ENCODE measurements around the gene ARMC9.

Gene ARMC9

DNA sequence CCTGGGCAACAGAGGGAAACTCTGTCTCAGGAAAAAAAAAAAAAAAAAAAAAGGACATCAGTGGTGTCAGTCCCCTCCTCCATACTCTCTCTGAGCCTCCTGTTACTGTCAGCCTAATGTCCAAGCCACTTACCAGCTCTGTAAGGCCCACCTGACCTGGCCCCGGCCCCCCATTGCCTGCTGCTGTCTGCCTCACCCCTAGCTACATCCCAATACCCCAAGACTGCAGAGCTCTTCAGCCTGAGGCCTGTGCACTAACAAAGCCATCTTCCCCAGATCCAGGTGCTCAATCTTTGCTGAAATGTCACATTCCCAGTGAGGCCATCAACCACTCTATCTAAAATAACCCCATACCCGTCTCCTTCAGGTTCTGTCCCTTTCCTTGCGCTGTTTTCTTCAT, 5.7 kb downstream of the ARMC9 start:
- no peak for DNase-seq (ENCODE audit: low read depth in 3 of 3, low spot score in 1 of 3)

GRCh38 chr2:231204581-231204980, 6.2 kb downstream of the ARMC9 start:
- no peak for DNase-seq (ENCODE audit: low read depth in 3 of 3, low spot score in 1 of 3)

GRCh38 chr2:231207734-231208133, 9.3 kb downstream of the ARMC9 start:
- no peak for DNase-seq (ENCODE audit: low read depth in 3 of 3, low spot score in 1 of 3)

DNA sequence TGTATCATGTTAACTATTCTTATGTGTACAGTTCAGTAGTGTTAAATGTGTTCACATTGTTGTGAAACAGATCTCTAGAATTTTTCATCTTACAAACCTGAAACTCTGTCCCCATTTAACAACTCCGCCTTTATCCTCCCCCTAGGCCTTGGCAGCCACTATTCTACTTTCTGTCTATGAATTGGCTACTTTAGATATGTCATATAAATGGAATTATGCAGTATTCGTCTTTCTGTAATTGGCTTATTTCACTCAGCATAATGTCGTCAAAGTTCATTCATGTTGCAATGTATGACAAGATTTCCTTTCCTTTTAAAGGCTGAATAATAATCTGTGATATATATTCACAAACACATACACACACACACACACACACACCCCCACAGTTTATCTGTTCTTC, 12.4 kb downstream of the ARMC9 start:
- DNase-seq (ENCODE audit: low read depth in 3 of 3, low spot score in 1 of 3), result no peak

- DNase-seq (ENCODE audit: low read depth in 3 of 3, low spot score in 1 of 3), result no peak
Observed at GRCh38 chr2:231211486-231211885, 13.1 kb downstream of the ARMC9 start.

DNA sequence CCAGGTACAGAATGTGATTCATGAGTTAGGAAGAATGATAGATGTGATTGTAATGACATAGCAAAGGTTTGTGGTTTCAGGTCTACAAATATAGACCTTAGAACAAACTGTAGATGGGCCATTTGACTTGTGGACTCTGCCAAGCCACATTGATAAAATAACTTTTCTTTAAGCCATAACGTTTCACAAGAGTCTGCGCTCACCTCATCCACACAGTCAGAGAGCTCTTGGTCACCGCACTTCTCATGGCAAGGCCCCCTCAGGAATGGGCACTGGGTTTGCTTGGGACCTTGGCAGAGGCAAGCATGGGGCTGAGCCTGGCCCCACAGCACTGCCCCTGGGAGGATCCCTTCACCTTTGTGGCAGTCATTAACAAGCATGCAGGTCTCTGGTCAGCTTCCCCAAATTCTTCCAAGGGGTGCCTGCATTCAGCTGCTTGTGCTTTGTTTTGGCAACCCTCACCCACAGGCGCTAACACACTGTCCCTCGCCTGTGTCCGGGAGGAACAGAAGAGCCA, 14.0 kb downstream of the ARMC9 start:
- DNase-seq (ENCODE audit: low read depth in 3 of 3, low spot score in 1 of 3), result no peak

- no peak for DNase-seq (ENCODE audit: low read depth in 3 of 3, low spot score in 1 of 3)
Observed at GRCh38 chr2:231213931-231214642, 15.7 kb downstream of the ARMC9 start.

GRCh38 chr2:231218366-231218765, 19.9 kb downstream of the ARMC9 start:
- DNase-seq (ENCODE audit: low read depth in 3 of 3, low spot score in 1 of 3), result no peak

- DNase-seq (ENCODE audit: low read depth in 3 of 3, low spot score in 1 of 3), result no peak
Observed at GRCh38 chr2:231219289-231219688, 20.9 kb downstream of the ARMC9 start.

DNA sequence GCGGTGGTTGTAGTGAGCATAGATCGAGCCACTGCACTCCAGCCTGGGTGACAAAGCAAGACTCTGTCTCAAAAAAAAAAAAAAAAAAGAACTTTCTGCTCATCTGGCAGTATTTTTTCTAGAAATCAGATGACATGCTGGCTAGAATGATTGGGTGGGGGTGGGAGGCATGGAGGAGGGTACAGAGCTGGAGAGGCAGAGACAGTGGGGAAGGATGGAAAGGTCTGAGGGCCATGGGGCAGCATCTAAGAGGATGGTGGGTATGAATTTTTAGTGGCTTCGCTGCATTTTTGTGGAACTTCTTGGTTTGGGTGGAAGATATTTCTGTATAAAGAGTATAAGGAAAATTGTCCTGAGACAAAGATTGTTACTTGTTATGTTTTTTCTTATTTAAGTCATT, 23.3 kb downstream of the ARMC9 start:
- DNase-seq (ENCODE audit: low read depth in 3 of 3, low spot score in 1 of 3), result no peak

DNA sequence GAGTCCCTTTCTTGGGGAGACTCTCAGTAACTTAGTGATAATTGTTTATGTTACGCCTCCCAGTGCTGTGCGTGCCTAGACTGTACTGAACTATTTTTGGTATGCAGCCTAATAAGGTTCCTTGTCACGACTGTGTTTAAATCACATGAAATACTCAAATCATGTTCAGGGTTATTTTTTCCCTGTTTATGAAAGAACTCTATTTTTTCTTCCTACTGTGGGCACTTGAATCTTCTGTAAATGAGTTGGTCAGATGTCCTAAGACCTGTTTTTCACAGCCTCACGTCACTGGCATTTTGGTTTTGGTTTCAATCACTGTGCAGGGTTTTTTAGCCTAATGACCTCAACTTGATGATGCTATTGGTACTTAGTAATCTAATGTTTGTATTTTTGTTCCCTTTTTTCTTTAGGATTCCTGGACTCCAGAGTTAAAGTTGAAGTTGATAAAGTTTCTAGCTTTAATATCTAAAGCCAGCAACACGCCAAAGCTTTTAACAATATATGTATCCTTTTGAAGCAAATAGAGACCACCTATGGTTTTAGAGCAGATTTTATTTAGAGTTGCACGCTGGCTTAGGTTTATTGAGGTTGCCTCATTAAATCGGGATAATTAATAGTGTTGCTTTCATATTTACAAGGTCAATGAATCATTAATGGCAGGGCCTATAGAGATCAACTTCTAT, 24.0 kb downstream of the ARMC9 start:
- no peak for DNase-seq (ENCODE audit: low read depth in 3 of 3, low spot score in 1 of 3)

GRCh38 chr2:231223001-231223375, 24.6 kb downstream of the ARMC9 start:
- DNase-seq (ENCODE audit: low read depth in 3 of 3, low spot score in 1 of 3), result no peak

DNA sequence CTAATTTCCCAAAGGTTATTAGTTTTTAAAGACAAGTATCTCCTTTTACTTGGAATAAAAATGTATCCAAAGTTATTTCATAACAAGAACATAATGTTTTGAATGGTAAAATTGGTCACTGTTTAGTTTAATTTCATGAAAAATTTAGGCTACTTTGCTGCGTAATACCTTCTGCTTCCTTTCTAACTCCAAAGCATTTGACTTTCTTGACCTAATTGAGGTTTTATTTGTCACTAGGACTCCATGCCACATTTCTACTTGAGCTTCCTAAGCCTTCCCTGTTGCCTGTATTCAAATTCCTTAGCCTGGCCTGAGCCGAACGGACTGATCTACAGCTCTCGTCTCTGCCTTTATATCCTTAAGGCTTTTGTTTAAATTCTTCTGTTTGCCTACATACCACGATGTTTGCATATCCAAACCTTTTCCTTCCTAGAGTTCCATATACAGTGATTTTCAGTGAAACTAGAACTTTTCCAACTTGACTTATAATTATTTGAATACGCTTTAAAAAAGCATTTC, 25.1 kb downstream of the ARMC9 start:
- DNase-seq (ENCODE audit: low read depth in 3 of 3, low spot score in 1 of 3), result no peak

- no peak for DNase-seq (ENCODE audit: low read depth in 3 of 3, low spot score in 1 of 3)
Observed at GRCh38 chr2:231227310-231228162, 29.1 kb downstream of the ARMC9 start.

DNA sequence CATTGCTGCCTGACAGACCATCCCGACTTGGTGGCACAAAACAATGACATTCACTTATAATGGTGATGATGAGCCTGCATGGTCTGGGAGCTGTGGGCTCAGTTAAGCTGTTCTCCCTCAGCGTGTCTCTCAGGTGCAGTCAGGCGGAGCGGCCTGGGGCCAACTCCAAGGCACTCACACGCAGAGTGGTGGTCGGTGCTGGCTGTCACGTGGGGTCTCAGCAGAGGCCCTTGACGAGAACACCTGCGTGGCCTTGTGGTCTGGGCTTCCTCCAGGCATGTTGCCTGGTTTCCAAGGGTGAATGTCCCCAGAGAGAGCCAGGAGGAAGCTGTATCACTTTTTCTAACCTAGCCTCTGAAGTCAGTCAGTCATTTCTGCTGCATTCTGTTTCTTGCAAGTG, 29.8 kb downstream of the ARMC9 start:
- no peak for DNase-seq (ENCODE audit: low read depth in 3 of 3, low spot score in 1 of 3)

GRCh38 chr2:231228974-231229529, 30.6 kb downstream of the ARMC9 start:
- DNase-seq (ENCODE audit: low read depth in 3 of 3, low spot score in 1 of 3), result no peak

DNA sequence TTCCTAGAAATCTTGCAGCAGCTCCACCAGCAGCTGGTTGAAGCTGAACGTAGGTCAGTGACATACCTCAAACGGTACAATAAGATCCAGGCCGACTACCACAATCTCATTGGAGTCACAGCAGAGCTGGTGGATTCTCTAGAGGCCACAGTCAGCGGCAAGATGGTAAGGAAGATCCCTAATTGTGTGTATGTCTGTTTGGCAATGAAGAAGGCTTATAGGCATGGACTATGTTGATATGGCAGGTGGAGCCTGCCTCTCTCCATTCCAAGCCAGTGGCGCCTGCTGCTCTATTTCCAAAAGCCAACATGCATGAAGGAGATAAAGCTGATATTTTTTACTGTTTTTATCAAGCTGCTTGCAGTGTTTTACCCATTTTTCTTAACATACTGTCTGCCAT, 36.8 kb downstream of the ARMC9 start:
- no peak for DNase-seq (ENCODE audit: low read depth in 3 of 3, low spot score in 1 of 3)

DNA sequence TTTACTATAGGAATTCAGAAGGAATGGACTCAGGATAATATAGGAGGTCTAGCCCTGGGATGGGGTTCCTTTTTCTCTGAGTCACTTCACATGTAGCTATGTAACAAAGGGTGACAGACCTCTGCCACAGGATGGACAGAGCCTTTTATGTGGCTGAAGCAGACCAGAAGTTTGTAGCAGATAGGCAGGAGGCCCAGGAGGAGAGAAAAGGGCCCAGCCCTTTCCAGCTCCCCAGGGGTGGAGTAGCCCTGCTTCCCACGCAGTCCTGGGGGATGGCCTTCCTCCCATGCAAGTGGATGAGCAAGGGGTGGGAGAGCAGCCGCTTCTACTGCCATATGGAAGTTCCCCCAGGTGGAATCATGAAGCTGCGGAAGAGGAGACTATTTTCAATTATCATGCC, 40.3 kb downstream of the ARMC9 start:
- DNase-seq (ENCODE audit: low read depth in 3 of 3, low spot score in 1 of 3), result no peak

- no peak for DNase-seq (ENCODE audit: low read depth in 3 of 3, low spot score in 1 of 3)
Observed at GRCh38 chr2:231239751-231240150, 41.3 kb downstream of the ARMC9 start.

DNA sequence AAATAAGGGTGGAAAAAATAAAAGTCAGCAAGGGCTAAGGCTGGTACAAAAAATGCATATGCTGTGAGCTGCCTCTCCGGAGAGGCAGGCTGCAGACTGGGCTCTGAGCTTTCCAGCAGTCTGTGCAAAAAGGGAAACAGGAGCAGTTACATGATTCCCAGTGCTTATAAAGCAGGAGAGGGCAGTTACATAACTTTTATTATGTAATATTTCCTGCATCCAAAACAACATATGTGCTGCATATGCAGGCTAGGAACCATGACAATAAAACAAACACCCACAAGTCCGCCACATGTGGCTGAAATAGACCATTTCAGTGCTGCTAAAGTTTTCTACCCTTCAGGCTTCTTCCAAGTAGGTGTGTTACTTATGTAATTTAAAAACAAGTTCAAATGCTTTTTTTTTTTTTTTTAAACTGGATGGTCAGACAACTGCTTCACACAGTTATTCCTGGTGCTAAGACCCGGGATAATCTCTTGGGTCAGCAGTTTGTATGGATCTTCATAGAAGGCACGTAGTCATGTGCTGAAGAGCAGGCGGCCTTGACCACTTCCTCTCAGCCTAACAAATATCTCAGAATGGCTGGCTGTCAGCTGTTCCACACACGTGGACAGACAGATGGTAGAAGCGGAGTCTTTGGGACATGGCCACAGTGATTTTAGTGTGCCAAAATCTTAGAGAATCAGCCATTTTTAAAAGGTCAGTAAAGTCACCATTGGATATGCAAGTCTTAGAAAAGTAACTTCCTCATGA, 43.5 kb downstream of the ARMC9 start:
- DNase-seq (ENCODE audit: low read depth in 3 of 3, low spot score in 1 of 3), result no peak

GRCh38 chr2:231243866-231244265, 45.4 kb downstream of the ARMC9 start:
- no peak for DNase-seq (ENCODE audit: low read depth in 3 of 3, low spot score in 1 of 3)

Data from stimulated activated CD4-positive, alpha-beta T cell treated with anti-CD3 and anti-CD28 coated beads, TNF-alpha, amount 100 ng/mL, for 1 hour (primary cell).